K562 (cell line): Measurements from ENCODE around the gene BCR. TPM values are rescaled to one million over a fixed set of nuclear protein-coding genes. Genes with fewer than 3 reads are reported as not detected.
A peak's percentile ranks its signal among the peaks of the same experiment; 100 is the strongest.

Source experiments
- ATAC-seq: fragments of 200-7000 bp; cut with Tn5 transposase; 3 replicates; pipeline ENCODE4 v1.9.1; 2020; ENCODE audit warnings: moderate library complexity
- BruUV-seq: library from RNA; stranded (reverse); fragments of 400-500 nt; replicated peaks from 2 replicates; lab custom pipeline; 2021; lab: Mats Ljungman, UMichigan
- CTCF ChIA-PET: fragments of 300-600 bp; formaldehyde crosslinking; extraction: SDS; loops from one replicate; lab custom pipeline; 2021; ENCODE audit warnings: low intra/inter-chr PET ratio; lab: Yijun Ruan, JAX
- POLR2A ChIA-PET: fragments of 300-600, 350-650 bp; sonication (Branson Sonifier 250); formaldehyde crosslinking; extraction: SDS; loops from one replicate; lab custom pipeline; 2021; ENCODE audit warnings: antibody characterized with exemption, inconsistent platforms; lab: Yijun Ruan, JAX
- DNase-seq, 4 experiments: peaks; one replicate each; pipeline versions ENCODE4 v3.0.0 to v3.0.0-alpha.2; 2011 to 2018; ENCODE audit warnings: low spot score in 3 of 4, mixed read lengths in 3 of 4; ENCODE audit errors: extremely low read depth in 1 of 4
- FAIRE-seq: peaks from 2 replicates; lab custom pipeline; 2011; peaks lifted over from hg19 to GRCh38; lab: Jason Lieb, UNC
- H2AFZ ChIP-seq: 2 replicates; pipeline ENCODE4 v1.6.0; 2011; ENCODE audit warnings: low read depth, low read length, control low read depth, inconsistent platforms
- H3K27ac ChIP-seq: fragments of 200-600 bp; 3 replicates; pipeline ENCODE4 v1.8.0; 2011; ENCODE audit warnings: low read depth, mild to moderate bottlenecking, control low read depth, inconsistent platforms, low read length, moderate library complexity, mixed read lengths; ENCODE audit errors: extremely low read depth
- H3K27me3 ChIP-seq, 2 experiments: fragments of 300-600 bp in 1 of 2; 2 replicates in 1 of 2; 3 replicates in 1 of 2; pipeline versions ENCODE4 v1.6.0 to v1.8.0; 2011; ENCODE audit warnings: inconsistent platforms in 2 of 2, low read length in 2 of 2, mild to moderate bottlenecking in 1 of 2, mixed read lengths in 1 of 2, moderate library complexity in 1 of 2; ENCODE audit not compliant: control insufficient read depth in 2 of 2, insufficient read depth in 2 of 2
- H3K36me3 ChIP-seq: fragments of 300-600 bp; 3 replicates; pipeline ENCODE4 v1.8.0; 2011; ENCODE audit warnings: mild to moderate bottlenecking, low read length, inconsistent platforms; ENCODE audit not compliant: control insufficient read depth, insufficient read depth
- H3K4me1 ChIP-seq, 2 experiments: fragments of 200-600 bp in 1 of 2; replicated peaks in 1 of 2; 2 replicates in 1 of 2; 3 replicates in 1 of 2; pipeline versions ENCODE4 v1.5.1 to v1.8.0; 2011; ENCODE audit warnings: inconsistent platforms in 2 of 2, low read length in 2 of 2, mild to moderate bottlenecking in 1 of 2, mixed read lengths in 1 of 2, moderate library complexity in 1 of 2; ENCODE audit not compliant: control insufficient read depth in 2 of 2, insufficient read depth in 2 of 2
- H3K4me2 ChIP-seq: 2 replicates; pipeline ENCODE4 v1.6.1; 2011; ENCODE audit warnings: low read length, control low read depth, inconsistent platforms, mixed read lengths; ENCODE audit not compliant: insufficient read depth
- H3K4me3 ChIP-seq: fragments of 200-600 bp; sonication (generic), shearing (Covaris generic); 2 replicates; pipeline ENCODE4 v1.5.1; 2016; ENCODE audit warnings: control low read depth, inconsistent platforms
- H3K79me2 ChIP-seq: fragments of 200-600 bp; 3 replicates; pipeline ENCODE4 v1.8.0; 2011; ENCODE audit warnings: low read length, inconsistent platforms; ENCODE audit not compliant: control insufficient read depth, insufficient read depth
- H3K9ac ChIP-seq, 2 experiments: 2 replicates each; pipeline versions ENCODE4 v1.6.0 to v1.6.1; 2011; ENCODE audit warnings: low read depth in 2 of 2, low read length in 2 of 2, control low read depth in 1 of 2, inconsistent platforms in 1 of 2, mild to moderate bottlenecking in 1 of 2, mixed read lengths in 1 of 2; ENCODE audit not compliant: insufficient read depth in 1 of 2
- H3K9me1 ChIP-seq: one replicate; pipeline ENCODE4 v1.6.0; 2011; ENCODE audit warnings: inconsistent platforms, mild to moderate bottlenecking, low read length, moderate library complexity; ENCODE audit not compliant: control insufficient read depth, insufficient read depth
- H3K9me3 ChIP-seq: replicated peaks from 2 replicates; pipeline ENCODE4 v1.5.1; 2011; ENCODE audit warnings: low read depth, low read length, inconsistent platforms; ENCODE audit not compliant: control insufficient read depth, insufficient read depth
- H4K20me1 ChIP-seq: replicated peaks from 2 replicates; pipeline ENCODE4 v1.6.1; 2011; ENCODE audit warnings: low read length, inconsistent platforms, mixed read lengths; ENCODE audit not compliant: control insufficient read depth, insufficient read depth
- ATF3 ChIP-seq, 2 experiments: fragments of 450-650 bp in 1 of 2; sonication (generic) in 1 of 2; formaldehyde crosslinking in 1 of 2; IDR thresholded peaks in 1 of 2; conservative IDR thresholded peaks in 1 of 2; 2 replicates each; pipeline versions ENCODE4 v1.6.1 to v1.8.1; 2016 to 2023; ENCODE audit warnings: mild to moderate bottlenecking in 2 of 2, moderate library complexity in 2 of 2, inconsistent platforms in 1 of 2, missing genetic modification reagents in 1 of 2
- MLX ChIP-seq, 2 experiments: fragments of 450-650 bp in 1 of 2; sonication (generic) in 1 of 2; formaldehyde crosslinking; conservative IDR thresholded peaks; 2 replicates each; pipeline versions ENCODE4 v1.4.0 to v1.8.1; 2020 to 2022; ENCODE audit warnings: mild to moderate bottlenecking in 1 of 2, missing genetic modification reagents in 1 of 2
- ZKSCAN3 ChIP-seq: fragments of 250-450 bp; sonication (Bioruptor Pico); IDR thresholded peaks from 2 replicates; pipeline ENCODE4 v1.4.0; 2020
- in situ Hi-C: fragments of 300-500 bp; cut with MboI; formaldehyde crosslinking; loops from 4 replicates; pipeline ENCODE4 v1.15.0; 2018; ENCODE audit warnings: inconsistent platforms, mixed read lengths
- intact Hi-C: fragments of 100-400 bp; cut with micrococcal nuclease; formaldehyde crosslinking; loops from 2 replicates; pipeline ENCODE4 v1.14.2; 2022
- polyA plus RNA-seq, 8 experiments: library from polyadenylated mRNA; depleted of rRNA in 4 of 8; stranded (reverse) in 5 of 8; unstranded in 3 of 8; fragments of >200 nt; fragmentation: Nextera tagmentation in 2 of 8; fragmentation: Illumina TruSeq in 1 of 8; extraction: Ambion mirVana in 2 of 8; extraction: Trizol in 1 of 8; gene quantifications; 2 replicates each; pipeline versions ENCODE4 v1.2.1 to v1.2.3, GENCODE V29; 2011 to 2014; ENCODE audit warnings: inconsistent platforms in 1 of 8, missing spikeins in 1 of 8
- total RNA-seq, 7 experiments: library from RNA; depleted of rRNA in 6 of 7; stranded (reverse); fragments of >200 nt in 6 of 7; fragmentation: Illumina TruSeq in 2 of 7; extraction: Trizol in 2 of 7; gene quantifications; 2 replicates each; pipeline versions ENCODE4 v1.2.1 to v1.2.3, GENCODE V29; 2011 to 2021; ENCODE audit warnings: low replicate concordance in 1 of 7

The BCR gene
- total and polyA plus RNA-seq, 9 of the 15 experiments (the other 6 are each of a cell fraction or from before 2014, with no cell fraction given), result 0.41 to 150 (median 45.6) TPM

GRCh38 chr22:23206915-23207314 is 26.6 kb downstream of the BCR start:
- Histone ChIP-seq H3K9me1 (peaks cover 27% of the 10 kb centered on the region), H3K9ac (no peak overlapping the region), H3K27ac (no peak overlapping the region), H3K4me1 (peaks cover 5 to 7% of the 10 kb centered on the region in 2 experiments; a peak in 4 of 5 replicates), H3K27me3 (no peaks in the 10 kb centered on the region; a peak in 1 of 5 replicates), H3K36me3 (peaks cover 53% of the 10 kb centered on the region)
- intact Hi-C loops, result no loop called here
- no peak for FAIRE-seq
- ChIA-PET POLR2A (interaction anchor here (0.7 to 86.5 kb wide), 5 partner anchors 6 to 136 kb away, joined by 3 to 3476 read pairs (median 5); partner anchors contain the start of genes BCR and RAB36), CTCF (interaction anchor here (0.7 kb wide), 1 partner anchor 68 kb away, joined by 4 read pairs; no protein-coding TSS in a partner anchor)
- TF ChIP-seq MLX (CRISPR knock-in tag; conservative IDR thresholded peaks at IDR 0.05) (peak in 1 of 2 experiments; percentile 67; a peak in 1 of 4 replicates), ZKSCAN3 (no peak), ATF3 (IDR thresholded peaks at IDR 0.05) (no peak), ATF3 (CRISPR knock-in tag; conservative IDR thresholded peaks at IDR 0.05) (peak; percentile 61; the same call in 1 of the 2 replicates)
- TF ChIP-seq, all 486 proteins: peak for 2
- Histone ChIP-seq H3K79me2 (peaks cover 70% of the 10 kb centered on the region), H3K9me3 (no peaks in the 10 kb centered on the region), H3K4me2 (no peak overlapping the region), H2AFZ (no peak overlapping the region), H4K20me1 (peaks cover 46% of the 10 kb centered on the region), H3K4me3 (no peak overlapping the region)
- in situ Hi-C loops, result no loop called here
- no TSS peak for BruUV-seq
- DNase-seq (peak in 2 of 4 experiments; percentile 53 to 54), ATAC-seq (no peak)
